ENCODE results near the gene KIF26B.

KIF26B gene

DNA sequence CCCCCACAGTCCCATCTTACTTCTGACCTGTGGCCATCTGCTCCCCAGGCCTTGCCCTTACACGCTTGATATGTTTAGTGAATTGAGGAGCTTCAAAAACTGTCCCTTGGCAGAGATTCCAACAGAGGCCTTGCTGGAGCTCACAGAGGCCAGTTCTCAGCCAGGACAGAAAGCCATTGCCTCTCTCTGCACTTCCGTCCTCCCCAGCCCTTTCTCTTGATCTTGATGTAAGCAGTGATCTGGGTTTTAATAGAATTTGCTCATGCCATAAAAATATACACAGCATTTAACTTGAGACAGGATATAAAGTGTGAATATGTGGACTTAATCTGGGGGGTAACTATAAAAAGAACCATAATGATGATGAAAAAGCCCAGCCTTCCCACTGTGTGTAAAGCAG is 453.5 kb downstream of the KIF26B start:
- no peak for DNase-seq

- DNase-seq: no peak
These were observed 454.8 kb downstream of the KIF26B start for GRCh38 chr1:245609354-245610150.

- no peak for DNase-seq
These were observed 456.5 kb downstream of the KIF26B start for GRCh38 chr1:245611251-245611650.

- DNase-seq: no peak
These were observed 459.7 kb downstream of the KIF26B start for GRCh38 chr1:245614476-245614875.

- DNase-seq: no peak
These were observed 460.2 kb downstream of the KIF26B start for GRCh38 chr1:245615001-245615400.

GRCh38 chr1:245621589-245621988 is 466.8 kb downstream of the KIF26B start:
- DNase-seq: no peak

GRCh38 chr1:245622332-245623014 is 467.7 kb downstream of the KIF26B start:
- DNase-seq: no peak

GRCh38 chr1:245641384-245641783 is 486.6 kb downstream of the KIF26B start:
- DNase-seq: no peak

DNA sequence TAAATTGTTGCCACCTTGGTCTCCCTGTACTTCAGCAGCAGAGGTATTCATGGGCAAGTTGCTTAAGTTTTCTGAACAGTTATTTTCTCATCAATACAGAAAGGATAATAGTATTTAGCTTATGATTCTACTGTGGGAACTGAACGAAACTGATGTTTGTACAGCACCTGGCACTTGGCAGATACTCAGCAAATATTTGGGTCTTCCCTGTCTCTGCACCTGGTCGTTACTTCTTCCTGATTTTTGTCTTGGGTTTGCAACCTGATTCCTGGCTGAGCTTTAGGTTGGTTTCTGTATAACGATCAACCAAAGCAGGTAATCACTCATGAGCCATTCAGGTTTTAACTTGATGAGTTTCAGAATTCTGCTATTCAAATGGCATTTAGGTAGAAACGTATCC is 490.6 kb downstream of the KIF26B start:
- DNase-seq: no peak

GRCh38 chr1:245645894-245646293 is 491.1 kb downstream of the KIF26B start:
- DNase-seq: no peak

DNA sequence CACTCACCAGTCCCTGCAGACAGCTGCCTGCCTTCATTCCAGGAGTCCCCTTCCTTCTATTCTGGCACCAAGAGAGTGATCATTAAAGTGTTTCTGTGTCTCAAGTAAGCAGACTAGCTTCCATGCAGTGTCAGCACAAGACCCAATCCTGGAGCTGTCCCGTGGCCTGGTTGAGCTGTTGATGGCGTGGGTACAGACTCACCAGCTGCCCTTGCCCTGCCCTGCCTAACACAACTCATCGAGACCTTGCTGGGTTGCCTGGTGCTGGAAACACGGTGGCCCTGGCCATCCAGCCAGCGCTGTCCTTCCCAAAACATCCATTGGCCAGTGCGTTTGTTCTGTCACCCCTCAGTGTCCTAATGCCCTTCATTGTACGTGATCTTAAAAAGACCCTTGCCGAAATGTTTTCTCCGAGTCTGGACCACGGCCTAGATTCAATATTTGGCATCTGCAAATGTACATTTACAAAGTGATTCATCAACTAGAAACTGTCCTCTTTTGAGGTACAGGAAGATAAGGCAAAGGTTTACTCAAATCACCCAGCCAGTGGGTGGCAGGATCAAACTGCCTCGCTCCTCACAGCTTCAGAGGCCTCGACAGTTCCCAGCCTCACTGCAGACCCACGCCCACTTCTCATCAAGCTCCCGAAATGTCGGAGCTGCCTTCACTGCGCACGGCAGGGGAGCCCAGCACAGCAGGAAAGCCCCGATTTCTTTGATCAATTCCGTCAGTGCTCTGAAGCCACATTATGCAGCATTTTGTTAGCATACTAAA is 494.2 kb downstream of the KIF26B start:
- DNase-seq: no peak

- DNase-seq: no peak
These were observed 494.9 kb downstream of the KIF26B start for GRCh38 chr1:245649666-245650065.

GRCh38 chr1:245650441-245650960 is 495.7 kb downstream of the KIF26B start:
- no peak for DNase-seq

- DNase-seq: no peak
These were observed 496.3 kb downstream of the KIF26B start for GRCh38 chr1:245651093-245651492.

DNA sequence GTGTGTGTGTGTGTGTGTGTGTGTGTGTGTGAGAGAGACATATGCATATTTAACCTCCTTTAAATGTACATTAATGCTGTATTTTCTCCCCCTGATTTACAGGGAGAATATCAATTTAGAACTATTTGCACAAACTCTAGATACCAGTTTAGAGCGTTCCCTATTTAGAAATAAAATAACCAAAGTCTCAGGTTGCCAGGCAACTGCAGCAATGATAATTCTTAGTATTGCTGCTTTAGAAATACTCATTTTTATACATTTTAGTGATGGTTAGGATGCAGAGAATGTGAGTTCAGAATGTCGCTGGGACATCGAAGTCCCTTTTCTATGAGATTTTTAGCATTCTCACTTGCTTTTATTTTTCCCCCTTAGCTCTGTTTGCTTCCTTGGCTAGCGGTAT is 497.3 kb downstream of the KIF26B start:
- no peak for DNase-seq

DNA sequence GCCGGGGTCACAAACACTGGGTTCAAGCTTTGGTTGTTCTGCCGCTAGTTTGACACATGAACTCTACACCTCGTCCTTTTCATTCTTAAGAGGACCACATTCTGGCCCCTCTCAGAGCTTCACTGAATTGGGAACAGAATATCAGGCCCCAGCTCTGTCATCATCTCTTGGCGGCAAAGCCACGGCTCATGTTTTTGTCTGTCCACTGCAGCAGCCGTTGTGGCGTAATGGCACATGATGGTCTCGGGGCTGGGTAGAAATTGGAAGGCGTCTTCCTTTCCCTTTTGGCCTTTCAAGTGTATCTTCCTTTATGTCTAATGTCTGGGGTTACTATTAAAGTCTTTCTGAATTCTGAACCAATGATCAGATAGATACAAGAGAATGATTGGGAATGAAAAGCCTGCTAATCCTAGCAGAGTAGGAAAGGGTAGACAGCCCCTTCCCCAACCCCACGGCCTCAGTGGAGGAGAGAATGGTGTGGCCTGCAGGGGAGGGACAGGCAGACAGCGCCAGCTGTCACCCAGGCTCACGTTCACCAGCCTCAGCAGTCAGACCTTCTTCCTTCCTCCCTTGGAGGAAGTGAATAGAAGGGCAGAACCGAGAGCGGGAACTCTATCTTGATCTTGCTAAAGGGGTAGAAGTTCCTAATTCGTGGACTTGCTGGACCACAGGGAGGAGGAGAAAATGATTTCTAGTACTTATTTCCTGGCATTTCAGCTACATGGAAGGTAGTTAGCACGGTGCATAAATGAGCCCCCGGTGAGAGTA is 498.1 kb downstream of the KIF26B start:
- DNase-seq: no peak

- no peak for DNase-seq
These were observed 499.8 kb downstream of the KIF26B start for GRCh38 chr1:245654460-245655050.

- DNase-seq: no peak
These were observed 501.5 kb downstream of the KIF26B start for GRCh38 chr1:245656189-245656717.

DNA sequence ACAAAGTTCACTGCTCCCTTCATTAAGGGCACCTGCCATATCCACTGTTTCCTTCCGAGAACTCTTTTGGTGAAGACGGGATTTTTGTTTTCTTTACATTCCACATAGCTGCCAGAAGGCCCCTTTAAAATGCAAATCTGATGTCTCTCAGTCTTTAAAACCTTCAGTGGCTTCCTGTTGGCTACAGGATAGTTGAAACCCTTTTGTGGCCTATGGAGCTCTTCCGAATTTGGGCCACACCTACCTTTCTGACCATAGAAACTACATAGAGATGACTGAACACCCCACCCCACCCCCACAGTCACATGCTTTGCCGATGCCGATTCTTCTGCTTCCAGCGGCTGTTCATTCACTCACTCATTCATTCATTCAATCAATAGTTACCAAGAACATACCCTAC is 502.6 kb downstream of the KIF26B start:
- DNase-seq: no peak

GRCh38 chr1:245663373-245663772 is 508.6 kb downstream of the KIF26B start:
- no peak for DNase-seq

- DNase-seq: no peak
These were observed 509.1 kb downstream of the KIF26B start for GRCh38 chr1:245663841-245664240.

DNA sequence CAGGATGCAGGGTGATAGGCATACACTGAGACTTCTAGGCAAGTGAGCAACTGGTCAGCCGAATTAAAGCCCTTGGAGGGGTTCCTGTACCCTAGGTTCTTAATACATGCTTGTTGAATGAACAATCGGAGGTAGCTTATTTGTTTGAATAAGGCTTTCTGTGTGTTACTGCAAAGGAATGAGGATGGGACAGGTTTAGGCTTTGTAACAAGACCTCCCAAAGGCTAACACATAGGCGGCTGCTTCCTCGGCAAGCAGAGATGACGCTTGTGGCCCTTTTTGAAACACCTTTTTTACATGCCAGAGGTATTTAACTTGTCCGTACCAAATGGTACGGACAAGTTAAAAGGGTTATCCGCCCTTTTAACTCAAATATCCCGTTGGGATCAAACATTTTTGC is 511.6 kb downstream of the KIF26B start:
- no peak for DNase-seq

Measured in CD4-positive, alpha-beta T cell treated with Interleukin-21 for 1 hour (primary cell).